Natural killer cell treated with Interleukin-12 subunit alpha and Interleukin-12 subunit beta and Interleukin-15 and Interleukin-18, amount 100 ng/mL, for 72 hours (primary cell): Measurements from ENCODE around the gene CAPZB. TPM values are rescaled to one million over a fixed set of nuclear protein-coding genes. Genes with fewer than 3 reads are reported as not detected.

ENCODE experiments used
- ATAC-seq, 2 donors: fragments of 150-1000 bp; cut with Tn5 transposase in 1 of 2; sonication (Bioruptor Pico), chemical (Tn5 transposase) in 1 of 2; 2 replicates each; pipeline ENCODE4 v1.10.0; 2021
- DNase-seq: peaks from one replicate; pipeline ENCODE4 v3.0.0; 2022; ENCODE audit warnings: low spot score
- H3K27ac Mint-ChIP-seq, 2 donors: 1 replicate in 1 of 2; 2 replicates in 1 of 2; pipeline ENCODE4 v1.8.0; 2022; ENCODE audit warnings: mixed read lengths in 2 of 2, mild to moderate bottlenecking in 1 of 2, moderate library complexity in 1 of 2
- H3K27me3 Mint-ChIP-seq, 2 donors: 1 replicate in 1 of 2; 2 replicates in 1 of 2; pipeline ENCODE4 v1.8.0; 2022; ENCODE audit warnings: mixed read lengths in 2 of 2
- H3K36me3 Mint-ChIP-seq: one replicate; pipeline ENCODE4 v1.8.0; 2022; ENCODE audit warnings: mixed read lengths
- H3K4me1 Mint-ChIP-seq, 2 donors: 1 replicate in 1 of 2; 2 replicates in 1 of 2; pipeline ENCODE4 v1.8.0; 2022; ENCODE audit warnings: low read depth in 2 of 2, mixed read lengths in 2 of 2, mild to moderate bottlenecking in 1 of 2
- H3K4me3 Mint-ChIP-seq: one replicate; pipeline ENCODE4 v1.8.0; 2022; ENCODE audit warnings: mixed read lengths
- H3K9me3 Mint-ChIP-seq: 2 replicates; pipeline ENCODE4 v1.8.0; 2022; ENCODE audit warnings: mixed read lengths
- total RNA-seq, 2 donors: library from RNA; stranded (reverse); gene quantifications; one replicate each; pipeline ENCODE4 v1.2.3, GENCODE V29; 2022

Gene CAPZB
- total RNA-seq, 2 donors from 2014 or later, result 270 to 359 TPM

- H3K9me3 Mint-ChIP-seq, result no peaks in the 10 kb centered on the region
- peaks cover 54 to 57% of the 10 kb centered on the region in 2 donors for H3K4me1 Mint-ChIP-seq
- no peak for DNase-seq
- no peaks in the 10 kb centered on the region for H3K27me3 Mint-ChIP-seq
- peak overlapping the region; percentile 73 for H3K4me3 Mint-ChIP-seq
- ATAC-seq, result no peak
- H3K36me3 Mint-ChIP-seq, result no peaks in the 10 kb centered on the region
- peak overlapping the region; percentile 78 to 94 for H3K27ac Mint-ChIP-seq
These were observed 16.3 kb downstream of the CAPZB start for GRCh38 chr1:19469004-19469403.

DNA sequence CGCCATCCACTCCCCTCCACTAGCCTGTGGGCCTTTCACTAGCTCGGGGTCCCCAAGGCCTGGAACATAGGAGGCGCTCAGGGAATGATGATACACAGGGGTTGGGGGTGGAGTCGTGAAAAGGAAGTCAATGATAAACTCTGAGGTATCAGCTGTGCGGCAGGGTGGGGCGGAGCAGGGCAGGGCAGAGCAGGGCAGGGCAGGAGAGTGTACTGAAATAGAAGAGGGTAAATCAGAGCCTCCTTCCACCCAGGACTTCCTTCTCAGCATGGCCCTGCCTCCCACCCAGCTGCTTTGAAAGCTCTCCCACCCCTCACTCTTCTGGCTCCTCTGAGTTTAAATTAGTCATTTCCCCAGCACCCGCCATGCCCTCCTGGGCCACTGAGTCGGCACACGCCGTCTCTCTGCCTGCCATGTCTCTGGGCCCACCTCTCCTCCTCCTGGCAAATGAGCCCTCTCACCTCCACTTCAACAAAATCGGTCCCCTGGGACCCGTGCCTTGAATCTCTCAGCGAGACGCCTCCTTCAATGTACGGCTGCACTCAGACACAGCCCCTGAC lies 16.9 kb downstream of the CAPZB start:
- no peaks in the 10 kb centered on the region for H3K36me3 Mint-ChIP-seq
- no peaks in the 10 kb centered on the region for H3K27me3 Mint-ChIP-seq
- peak overlapping the region; percentile 78 to 94 for H3K27ac Mint-ChIP-seq
- peak; percentile 67 to 79 for ATAC-seq
- peaks cover 58 to 62% of the 10 kb centered on the region in 2 donors for H3K4me1 Mint-ChIP-seq
- H3K9me3 Mint-ChIP-seq, result no peaks in the 10 kb centered on the region
- DNase-seq, result no peak
- H3K4me3 Mint-ChIP-seq, result peak overlapping the region; percentile 73

DNA sequence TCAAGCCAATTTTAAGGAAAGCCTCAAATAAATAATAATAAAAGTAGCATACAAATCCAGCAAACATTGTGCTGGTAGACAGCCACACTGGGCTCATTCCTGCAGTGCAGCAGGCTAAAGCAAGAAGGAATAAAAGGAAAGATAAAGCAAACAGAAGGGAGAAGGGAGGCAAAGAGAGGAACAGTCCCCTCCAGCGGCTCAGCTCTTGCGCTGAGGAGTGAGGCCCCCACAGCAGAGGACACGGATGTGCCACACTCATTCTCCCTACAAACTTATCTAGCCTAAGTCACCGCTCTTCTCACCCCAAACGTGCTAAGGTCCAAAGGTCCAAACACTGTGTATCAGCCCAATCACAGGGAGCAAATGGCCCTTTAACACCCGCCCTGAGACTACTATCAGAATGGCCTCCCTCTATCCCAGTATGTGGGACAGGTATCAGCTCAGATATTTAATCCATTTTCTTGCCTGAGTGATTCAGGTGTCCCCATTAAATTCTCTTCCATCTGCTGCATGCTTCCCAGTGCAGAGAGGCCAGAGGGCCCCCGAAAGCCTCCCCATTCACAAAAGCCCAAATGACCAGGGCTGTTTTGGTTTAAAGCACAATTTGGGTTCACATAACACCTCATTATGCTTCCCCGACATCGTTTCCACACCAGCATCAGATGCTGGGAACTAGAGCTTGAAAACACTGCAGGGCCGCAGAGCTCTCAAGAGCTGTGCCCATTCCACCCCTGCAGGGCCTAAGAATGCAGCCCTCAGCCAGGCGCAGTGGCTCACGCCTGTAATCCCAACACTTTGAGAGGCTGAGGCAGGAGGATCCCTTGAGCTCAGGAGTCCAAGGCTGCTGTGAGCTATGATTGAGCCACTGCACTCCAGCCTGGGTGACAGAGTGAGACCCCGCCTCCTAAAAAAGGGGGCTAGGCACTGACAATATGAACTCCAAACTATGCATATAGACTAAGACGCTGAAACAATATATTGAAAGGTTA lies 17.8 kb downstream of the CAPZB start:
- Mint-ChIP-seq H3K4me1 (peaks cover 67 to 71% of the 10 kb centered on the region in 2 donors), H3K36me3 (no peaks in the 10 kb centered on the region), H3K27me3 (no peaks in the 10 kb centered on the region), H3K27ac (peak overlapping the region; percentile 78 to 94), H3K4me3 (no peak overlapping the region), H3K9me3 (no peaks in the 10 kb centered on the region)
- DNase-seq, result no peak
- ATAC-seq, result no peak

DNA sequence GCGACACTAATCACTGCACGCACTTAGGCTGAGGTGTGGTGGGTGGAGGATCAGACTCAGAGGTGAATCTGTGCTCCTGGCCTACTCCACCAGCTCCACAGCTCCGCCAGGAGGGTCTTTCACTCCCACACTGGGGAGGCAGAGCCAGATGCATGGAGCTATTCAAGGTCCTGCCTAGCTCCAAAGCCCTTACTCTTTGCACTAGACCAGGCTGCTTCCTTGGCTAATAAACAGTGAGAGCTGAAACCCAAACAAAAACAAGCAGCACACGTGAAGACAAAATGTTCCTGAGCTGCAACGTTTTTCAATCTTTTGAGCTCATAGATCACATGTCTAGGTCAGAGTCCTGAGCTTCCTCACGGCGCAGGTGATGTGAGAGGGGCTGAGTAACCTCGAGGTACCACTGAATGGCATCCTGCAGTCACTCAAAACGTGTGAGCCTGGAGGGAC lies 19.2 kb downstream of the CAPZB start:
- ATAC-seq (no peak), DNase-seq (no peak)
- H3K27me3 Mint-ChIP-seq, result no peaks in the 10 kb centered on the region
- H3K4me3 Mint-ChIP-seq, result no peak overlapping the region
- H3K27ac Mint-ChIP-seq, result peak overlapping the region; percentile 69 to 78
- no peaks in the 10 kb centered on the region for H3K36me3 Mint-ChIP-seq
- no peaks in the 10 kb centered on the region for H3K9me3 Mint-ChIP-seq
- peaks cover 60 to 63% of the 10 kb centered on the region in 2 donors for H3K4me1 Mint-ChIP-seq

GRCh38 chr1:19465650-19466049 lies 19.7 kb downstream of the CAPZB start:
- H3K27ac Mint-ChIP-seq, result peak overlapping the region; percentile 69 to 78
- ATAC-seq, result no peak
- no peaks in the 10 kb centered on the region for H3K27me3 Mint-ChIP-seq
- no peaks in the 10 kb centered on the region for H3K36me3 Mint-ChIP-seq
- H3K4me1 Mint-ChIP-seq, result peaks cover 56 to 63% of the 10 kb centered on the region in 2 donors
- DNase-seq, result no peak
- H3K9me3 Mint-ChIP-seq, result no peaks in the 10 kb centered on the region
- no peak overlapping the region for H3K4me3 Mint-ChIP-seq

DNA sequence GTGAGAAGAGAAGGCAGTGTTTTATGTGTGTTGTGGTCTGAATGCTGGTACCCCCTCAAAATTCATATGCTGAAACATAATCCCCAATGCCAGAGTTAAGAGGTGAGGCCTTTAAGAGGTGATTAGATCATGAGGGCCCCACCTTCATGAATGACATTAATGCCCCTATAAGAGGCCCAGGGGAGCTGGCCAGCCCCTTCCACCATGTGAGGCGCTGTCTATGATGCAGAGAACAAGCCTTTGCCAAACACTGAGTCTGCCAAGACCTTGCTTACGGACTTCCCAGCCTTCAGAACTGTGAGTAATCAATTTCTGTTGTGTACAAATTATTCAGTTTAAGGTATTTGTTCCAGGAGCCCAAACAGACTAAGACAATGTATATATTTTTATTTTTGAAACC lies 20.2 kb downstream of the CAPZB start:
- no peak overlapping the region for H3K4me3 Mint-ChIP-seq
- H3K27ac Mint-ChIP-seq, result peak overlapping the region; percentile 69 to 78
- H3K9me3 Mint-ChIP-seq, result no peaks in the 10 kb centered on the region
- no peaks in the 10 kb centered on the region for H3K36me3 Mint-ChIP-seq
- H3K27me3 Mint-ChIP-seq, result no peaks in the 10 kb centered on the region
- no peak for DNase-seq
- ATAC-seq, result no peak
- H3K4me1 Mint-ChIP-seq, result peaks cover 52 to 59% of the 10 kb centered on the region in 2 donors

DNA sequence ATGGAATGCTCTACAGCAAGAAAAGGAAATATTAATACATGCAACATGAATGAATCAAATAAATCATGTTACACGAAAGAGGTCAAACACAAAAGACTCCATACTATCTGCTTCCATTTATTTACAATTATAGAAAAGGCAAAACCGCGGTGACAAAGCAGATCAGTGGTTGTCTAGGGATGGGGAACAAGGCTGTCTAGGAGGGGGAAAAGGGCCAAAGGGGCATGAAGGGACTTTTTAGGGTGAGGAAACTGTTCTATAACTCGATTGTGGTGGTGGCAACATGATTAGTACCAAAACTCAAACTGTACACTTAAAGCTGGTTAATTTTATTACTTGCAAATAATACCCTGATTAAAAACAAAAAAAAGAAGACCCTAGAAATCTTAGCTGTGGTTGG lies 20.6 kb downstream of the CAPZB start:
- no peak overlapping the region for H3K4me3 Mint-ChIP-seq
- H3K9me3 Mint-ChIP-seq, result no peaks in the 10 kb centered on the region
- H3K27me3 Mint-ChIP-seq, result no peaks in the 10 kb centered on the region
- ATAC-seq, result no peak
- DNase-seq, result no peak
- H3K4me1 Mint-ChIP-seq, result peaks cover 53 to 58% of the 10 kb centered on the region in 2 donors
- H3K36me3 Mint-ChIP-seq, result no peaks in the 10 kb centered on the region
- H3K27ac Mint-ChIP-seq, result peak overlapping the region; percentile 69 to 78

- ATAC-seq, result peak in 1 of 2 donors; percentile 61
- no peaks in the 10 kb centered on the region for H3K36me3 Mint-ChIP-seq
- peak overlapping the region; percentile 71 for H3K4me3 Mint-ChIP-seq
- DNase-seq, result no peak
- no peaks in the 10 kb centered on the region for H3K27me3 Mint-ChIP-seq
- H3K27ac Mint-ChIP-seq, result peak overlapping the region; percentile 70 to 84
- H3K4me1 Mint-ChIP-seq, result peaks cover 53 to 58% of the 10 kb centered on the region in 2 donors
- no peaks in the 10 kb centered on the region for H3K9me3 Mint-ChIP-seq
These were observed 21.9 kb downstream of the CAPZB start for GRCh38 chr1:19463504-19463803.

- no peaks in the 10 kb centered on the region for H3K36me3 Mint-ChIP-seq
- peak overlapping the region; percentile 71 for H3K4me3 Mint-ChIP-seq
- H3K4me1 Mint-ChIP-seq, result peaks cover 50 to 55% of the 10 kb centered on the region in 2 donors
These were observed 22.4 kb downstream of the CAPZB start for GRCh38 chr1:19462781-19463503.

GRCh38 chr1:19461220-19461554 lies 24.2 kb downstream of the CAPZB start:
- Mint-ChIP-seq H3K27ac (no peak overlapping the region), H3K4me1 (peaks cover 58 to 62% of the 10 kb centered on the region in 2 donors), H3K36me3 (no peaks in the 10 kb centered on the region), H3K9me3 (no peaks in the 10 kb centered on the region), H3K27me3 (no peaks in the 10 kb centered on the region), H3K4me3 (no peak overlapping the region)
- DNase-seq (no peak), ATAC-seq (no peak)

More at GRCh38 chr1:19462781-19463503, 22.4 kb downstream of the CAPZB start:
- ATAC-seq (peak; percentile 74 to 80), DNase-seq (peak; percentile 66)
- Mint-ChIP-seq H3K9me3 (no peaks in the 10 kb centered on the region), H3K27ac (peak overlapping the region; percentile 70 to 84), H3K27me3 (no peaks in the 10 kb centered on the region)

GRCh38 chr1:19460535-19461219 lies 24.7 kb downstream of the CAPZB start:
- Mint-ChIP-seq H3K27me3 (no peaks in the 10 kb centered on the region), H3K4me1 (peaks cover 62 to 64% of the 10 kb centered on the region in 2 donors), H3K9me3 (no peaks in the 10 kb centered on the region), H3K4me3 (no peak overlapping the region), H3K27ac (no peak overlapping the region), H3K36me3 (no peaks in the 10 kb centered on the region)
- DNase-seq (no peak), ATAC-seq (no peak)

DNA sequence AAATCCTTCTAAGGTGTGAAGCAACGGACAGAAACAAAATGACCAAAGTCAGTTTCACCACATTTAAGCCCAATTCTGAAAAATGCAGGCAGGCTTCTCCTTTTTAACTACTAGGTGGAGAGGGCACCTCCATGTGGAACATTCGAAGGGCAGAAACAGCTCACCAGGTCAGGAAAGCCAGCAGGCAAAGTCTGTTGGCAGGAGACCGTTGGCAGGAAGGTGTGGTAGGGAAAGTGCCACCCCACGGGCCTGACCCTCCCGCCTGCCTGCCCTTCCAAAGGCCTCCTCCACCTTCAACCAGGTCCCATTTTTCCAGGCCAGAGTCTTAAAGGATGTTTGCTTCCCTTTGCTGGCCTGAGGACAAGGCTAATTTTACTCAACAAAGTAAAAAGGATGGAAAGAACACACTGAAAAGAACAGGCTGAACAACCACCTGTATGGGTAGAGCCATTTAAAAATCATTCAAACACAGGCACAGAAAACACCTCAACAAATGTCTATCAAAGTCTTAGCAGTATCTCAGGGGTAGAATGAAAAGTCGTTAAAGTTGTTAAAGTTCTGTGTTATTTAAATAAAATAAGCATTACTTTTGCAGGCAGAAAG lies 26.4 kb downstream of the CAPZB start:
- H3K27me3 Mint-ChIP-seq, result no peaks in the 10 kb centered on the region
- H3K27ac Mint-ChIP-seq, result peak overlapping the region; percentile 43 to 84
- ATAC-seq, result no peak
- H3K9me3 Mint-ChIP-seq, result no peaks in the 10 kb centered on the region
- DNase-seq, result no peak
- H3K4me1 Mint-ChIP-seq, result peaks cover 64 to 68% of the 10 kb centered on the region in 2 donors
- H3K4me3 Mint-ChIP-seq, result peak overlapping the region; percentile 58
- H3K36me3 Mint-ChIP-seq, result no peaks in the 10 kb centered on the region

DNA sequence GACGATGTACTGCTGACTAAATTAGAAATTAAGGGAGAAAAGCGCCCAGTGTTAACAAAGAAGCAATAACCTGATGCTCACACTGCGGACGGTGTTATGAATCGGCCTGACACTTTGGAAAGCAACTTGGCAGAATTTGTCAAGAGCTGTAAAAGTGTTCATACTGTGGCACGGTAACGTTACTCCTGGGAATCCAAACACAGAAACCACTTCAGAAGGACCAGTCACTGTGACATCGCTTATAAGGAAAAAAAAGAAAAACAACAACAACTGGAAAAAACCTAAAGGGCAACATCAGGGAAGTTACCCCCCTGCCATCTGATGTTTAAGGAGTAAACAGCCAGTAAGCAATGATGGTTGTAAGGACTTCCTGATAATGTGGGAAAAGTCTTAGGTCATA lies 27.7 kb downstream of the CAPZB start:
- no peak for DNase-seq
- Mint-ChIP-seq H3K36me3 (no peaks in the 10 kb centered on the region), H3K27ac (peak overlapping the region in 1 of 2 donors; percentile 20), H3K27me3 (no peaks in the 10 kb centered on the region), H3K4me1 (peaks cover 60 to 62% of the 10 kb centered on the region in 2 donors), H3K4me3 (no peak overlapping the region), H3K9me3 (no peaks in the 10 kb centered on the region)
- ATAC-seq, result no peak
